HG03575 (cell line): Measurements from ENCODE around the gene PYGB.
"Not testable (repeated sequence)": the region's sequence is repeated elsewhere in the genome, so short reads cannot be mapped to it uniquely, and the experiment has no call there.

ENCODE experiments used
- ATAC-seq: cut with Tn5 transposase; IDR thresholded peaks from one replicate; pipeline ENCODE4 v1.9.1; 2021; ENCODE audit not compliant: unreplicated experiment, insufficient number of reproducible peaks, low FRiP score; ENCODE audit errors: extremely low read depth

Gene PYGB

DNA sequence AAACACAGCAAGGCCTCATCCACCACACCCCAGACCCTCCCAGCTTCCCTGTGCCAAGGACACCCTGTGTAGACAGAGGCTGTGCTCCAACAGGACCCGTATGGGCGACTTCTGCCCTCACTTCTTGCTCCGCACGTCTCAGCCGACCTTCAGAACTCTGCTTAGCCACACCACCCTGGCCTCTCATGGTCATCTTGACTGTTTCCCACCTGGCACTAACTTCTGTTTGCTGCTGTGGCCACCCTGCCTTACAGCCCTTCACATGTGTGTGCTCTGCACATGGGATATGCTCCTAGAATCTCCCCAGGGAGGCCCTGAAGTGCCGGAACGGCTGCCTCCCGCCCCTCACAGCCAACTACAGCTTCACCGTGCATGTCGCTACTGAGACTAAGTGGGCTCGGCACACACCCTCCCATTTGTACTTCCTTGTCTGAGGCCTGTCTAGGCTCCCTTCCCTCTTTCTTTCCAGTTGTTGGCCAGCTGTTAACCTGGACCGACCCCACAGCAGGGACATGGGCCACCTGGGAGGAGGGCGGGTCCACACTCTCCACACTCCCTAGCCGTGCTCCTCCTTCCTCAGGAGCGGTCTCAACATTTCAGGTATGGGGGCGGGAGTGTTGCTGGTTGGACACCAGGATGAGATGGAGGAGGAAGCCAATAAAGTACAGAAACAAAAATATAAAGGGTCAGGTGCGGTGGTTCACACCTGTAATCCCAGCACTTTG lies 69.6 kb downstream of the PYGB start:
- no peak for ATAC-seq

- peak; percentile 87 for ATAC-seq
These were observed 70.8 kb downstream of the PYGB start for GRCh38 chr20:25318471-25319240.

GRCh38 chr20:25319241-25320034 lies 71.6 kb downstream of the PYGB start:
- no peak for ATAC-seq

GRCh38 chr20:25320035-25320800 lies 72.3 kb downstream of the PYGB start:
- ATAC-seq: no peak

DNA sequence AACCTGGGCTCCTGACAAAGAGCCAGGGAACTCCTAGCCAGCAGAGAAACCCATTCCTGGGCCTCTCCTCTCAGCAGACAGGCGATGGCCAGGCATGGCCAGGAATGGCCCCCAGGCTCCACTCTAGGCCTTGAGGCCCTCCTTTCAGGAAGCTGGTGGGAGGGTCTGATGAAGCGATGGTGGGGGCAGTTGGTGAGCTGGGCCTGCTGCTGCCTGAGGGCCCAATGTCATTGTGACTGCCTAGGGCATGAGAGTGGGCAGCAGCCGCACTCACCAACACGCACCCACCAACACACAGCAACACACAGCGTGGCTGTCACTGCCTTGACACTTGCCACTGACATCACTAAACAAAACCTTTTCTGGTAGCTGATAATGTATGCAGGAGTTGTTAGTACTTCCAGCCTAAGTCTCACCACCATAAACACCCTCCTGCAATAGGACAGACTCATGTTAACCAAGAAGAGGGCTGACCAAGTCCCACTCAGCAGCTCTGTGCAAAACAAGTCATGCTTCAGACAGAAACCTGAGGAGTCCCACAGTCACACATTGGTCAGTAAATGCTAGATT lies 73.5 kb downstream of the PYGB start:
- no peak for ATAC-seq

- ATAC-seq: no peak
These were observed 74.1 kb downstream of the PYGB start for GRCh38 chr20:25321991-25322390.

GRCh38 chr20:25323496-25324246 lies 75.8 kb downstream of the PYGB start:
- ATAC-seq: no peak

- ATAC-seq: no peak
These were observed 76.5 kb downstream of the PYGB start for GRCh38 chr20:25324412-25324811.

DNA sequence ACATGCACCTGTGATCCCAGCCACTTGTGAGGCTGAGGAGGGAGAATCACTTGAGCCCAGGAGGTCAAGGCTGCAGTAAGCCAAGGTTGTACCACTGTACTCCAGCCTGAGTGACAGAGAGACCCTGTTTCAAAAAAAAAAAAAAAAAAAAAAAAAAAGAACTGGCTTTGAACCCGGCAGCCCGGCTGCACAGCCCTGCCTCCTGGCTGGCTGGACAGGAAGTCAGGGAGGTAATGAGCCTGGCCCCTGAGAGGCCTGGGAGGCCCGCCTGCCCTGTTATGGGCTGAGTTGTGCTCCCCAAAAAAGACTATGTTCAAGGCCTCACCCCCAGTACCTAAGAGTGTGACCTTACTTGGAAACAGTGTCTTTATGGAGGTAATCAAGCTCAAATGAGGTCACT lies 77.2 kb downstream of the PYGB start:
- no peak for ATAC-seq

DNA sequence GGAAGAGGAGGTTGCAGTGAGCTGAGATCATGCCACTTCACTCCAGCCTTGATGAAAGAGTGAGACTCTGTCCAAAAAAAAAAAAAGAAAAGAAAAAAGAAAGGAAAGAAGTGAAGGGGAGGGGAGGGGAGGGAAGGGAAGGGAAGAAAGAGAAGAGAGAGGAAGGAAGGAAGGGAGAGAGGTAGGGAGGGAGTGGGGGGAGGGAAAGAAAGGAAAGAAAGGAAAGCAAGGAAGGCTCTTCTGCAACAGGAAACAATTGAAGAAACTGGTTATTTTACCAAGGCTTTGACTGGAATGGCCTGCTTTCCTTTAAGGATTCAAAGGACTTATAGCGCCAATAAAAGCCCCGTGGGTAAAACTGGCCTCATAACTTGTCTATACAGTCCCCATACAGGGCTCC lies 78.1 kb downstream of the PYGB start:
- no peak for ATAC-seq

- no peak for ATAC-seq
These were observed 79.8 kb downstream of the PYGB start for GRCh38 chr20:25327521-25328235.

- no peak for ATAC-seq
These were observed 81.1 kb downstream of the PYGB start for GRCh38 chr20:25328954-25329498.

- ATAC-seq: not testable (repeated sequence)
These were observed 87.1 kb downstream of the PYGB start for GRCh38 chr20:25334972-25335371.

GRCh38 chr20:25336561-25337422 lies 88.9 kb downstream of the PYGB start:
- ATAC-seq: no peak

GRCh38 chr20:25338112-25339023 lies 90.5 kb downstream of the PYGB start:
- no peak for ATAC-seq
